ENCODE results near the gene AKAP12. TPM values are rescaled to one million over a fixed set of nuclear protein-coding genes. Genes with fewer than 3 reads are reported as not detected.
"Not testable (repeated sequence)": the region's sequence is repeated elsewhere in the genome, so short reads cannot be mapped to it uniquely, and the experiment has no call there.

AKAP12 gene
- total RNA-seq, 1 donor from 2014 or later = 404 TPM

- no peak for DNase-seq (ENCODE audit: extremely low read depth, low read depth, low spot score)
Measured at GRCh38 chr6:151338651-151339200, 99.0 kb downstream of the AKAP12 start.

- DNase-seq (ENCODE audit: extremely low read depth, low read depth, low spot score) = no peak
Measured at GRCh38 chr6:151339369-151339768, 99.6 kb downstream of the AKAP12 start.

GRCh38 chr6:151340219-151340978, 100.6 kb downstream of the AKAP12 start:
- DNase-seq (ENCODE audit: extremely low read depth, low read depth, low spot score) = no peak

GRCh38 chr6:151341476-151342195, 101.9 kb downstream of the AKAP12 start:
- DNase-seq (ENCODE audit: extremely low read depth, low read depth, low spot score) = no peak

GRCh38 chr6:151342750-151343149, 103.0 kb downstream of the AKAP12 start:
- not testable (repeated sequence) for DNase-seq (ENCODE audit: extremely low read depth, low read depth, low spot score)

GRCh38 chr6:151349651-151350270, 110.0 kb downstream of the AKAP12 start:
- DNase-seq (ENCODE audit: extremely low read depth, low read depth, low spot score) = no peak

- DNase-seq (ENCODE audit: extremely low read depth, low read depth, low spot score) = no peak
Measured at GRCh38 chr6:151350442-151351145, 110.8 kb downstream of the AKAP12 start.

GRCh38 chr6:151351146-151351700, 111.5 kb downstream of the AKAP12 start:
- DNase-seq (ENCODE audit: extremely low read depth, low read depth, low spot score) = no peak

- DNase-seq (ENCODE audit: extremely low read depth, low read depth, low spot score) = no peak
Measured at GRCh38 chr6:151351731-151352130, 112.0 kb downstream of the AKAP12 start.

- DNase-seq (ENCODE audit: extremely low read depth, low read depth, low spot score) = no peak
Measured at GRCh38 chr6:151352410-151353396, 112.9 kb downstream of the AKAP12 start.

GRCh38 chr6:151353795-151354194, 114.0 kb downstream of the AKAP12 start:
- DNase-seq (ENCODE audit: extremely low read depth, low read depth, low spot score) = no peak

- DNase-seq (ENCODE audit: extremely low read depth, low read depth, low spot score) = not testable (repeated sequence)
Measured at GRCh38 chr6:151356983-151357382, 117.2 kb downstream of the AKAP12 start.

- no peak for DNase-seq (ENCODE audit: extremely low read depth, low read depth, low spot score)
Measured at GRCh38 chr6:151357758-151358436, 118.1 kb downstream of the AKAP12 start.

GRCh38 chr6:151358475-151358874, 118.7 kb downstream of the AKAP12 start:
- DNase-seq (ENCODE audit: extremely low read depth, low read depth, low spot score) = no peak

GRCh38 chr6:151359486-151359885, 119.7 kb downstream of the AKAP12 start:
- no peak for DNase-seq (ENCODE audit: extremely low read depth, low read depth, low spot score)

- no peak for DNase-seq (ENCODE audit: extremely low read depth, low read depth, low spot score)
Measured at GRCh38 chr6:151365233-151365632, 125.5 kb downstream of the AKAP12 start.

GRCh38 chr6:151370509-151371078, 130.8 kb downstream of the AKAP12 start:
- no peak for DNase-seq (ENCODE audit: extremely low read depth, low read depth, low spot score)

GRCh38 chr6:151372164-151372563, 132.4 kb downstream of the AKAP12 start:
- no peak for DNase-seq (ENCODE audit: extremely low read depth, low read depth, low spot score)
